ENCODE data around the gene SNCAIP.

DNA sequence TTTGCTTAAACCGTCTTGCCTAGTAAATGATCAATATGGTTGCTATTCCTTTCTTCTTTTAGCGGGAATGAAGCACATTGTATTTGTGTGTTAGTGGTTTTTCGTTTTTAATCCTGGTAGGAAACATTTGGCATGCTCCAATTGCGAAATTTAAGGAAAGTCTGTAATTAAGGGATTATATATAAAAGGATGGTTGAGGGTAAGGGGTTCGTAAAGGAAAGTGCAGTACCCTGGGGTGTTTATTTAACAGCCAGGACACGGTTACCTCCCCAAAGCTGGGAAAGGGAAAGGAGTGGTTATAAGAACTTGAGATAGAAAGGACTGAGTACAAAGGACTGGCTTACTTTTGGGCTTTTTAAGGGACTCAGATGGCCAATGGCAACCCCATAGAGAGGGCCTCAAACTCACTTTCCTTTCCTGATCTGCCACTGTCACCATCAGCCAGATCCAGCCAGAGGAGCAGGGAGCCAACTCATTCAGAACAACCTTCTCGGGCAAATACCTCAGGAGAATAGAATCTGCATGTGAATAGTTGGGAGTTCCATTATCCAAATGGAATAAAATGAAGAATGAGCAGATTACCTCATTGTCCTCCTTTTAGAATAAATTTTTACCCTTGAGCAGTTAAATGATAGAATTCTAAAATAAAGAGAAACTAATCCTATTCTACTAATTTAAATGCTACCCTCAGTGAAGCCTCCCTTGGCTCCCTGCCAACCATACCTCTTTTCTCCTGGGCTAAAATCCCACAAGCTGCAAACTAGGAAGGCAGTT, 117.7 kb downstream of the SNCAIP start:
- TF ChIP-seq POLR2AphosphoS5 (IDR thresholded peaks at IDR 0.05; ENCODE audit: low read depth, low read length) (no peak), POLR2A (IDR thresholded peaks at IDR 0.05; ENCODE audit: low read depth, low read length) (no peak), TAF1 (IDR thresholded peaks at IDR 0.05; ENCODE audit: borderline replicate concordance, low read depth, low read length) (no peak)

Data from GM12892 (cell line).